WTC11 (cell line): ENCODE data around the gene KCNMA1. TPM values are rescaled to one million over a fixed set of nuclear protein-coding genes. Genes with fewer than 3 reads are reported as not detected.

Experiments used
- ATAC-seq: fragments of 200-7000 bp; cut with Tn5 transposase; 2 replicates; pipeline ENCODE4 v1.10.0; 2021; ENCODE audit warnings: mild to moderate bottlenecking, moderate library complexity
- CTCF ChIA-PET: fragments of 300-600 bp; sonication (Branson Sonifier 250); formaldehyde crosslinking; loops from one replicate; lab custom pipeline; 2021; ENCODE audit warnings: antibody characterized with exemption; lab: Charles Lee
- POLR2A ChIA-PET: fragments of 350-600 bp; sonication (Branson Sonifier 250); formaldehyde crosslinking; loops from one replicate; lab custom pipeline; 2021; ENCODE audit warnings: antibody characterized with exemption; lab: Charles Lee
- DNase-seq: peaks from one replicate; pipeline ENCODE4 v3.0.0; 2021; ENCODE audit warnings: low spot score
- H3K27ac Mint-ChIP-seq: 2 replicates; pipeline ENCODE4 v1.8.0; 2021; ENCODE audit warnings: mixed read lengths
- H3K27me3 Mint-ChIP-seq: 2 replicates; pipeline ENCODE4 v1.8.0; 2021; ENCODE audit warnings: low read depth, mild to moderate bottlenecking, moderate library complexity, mixed read lengths
- H3K36me3 Mint-ChIP-seq: 2 replicates; pipeline ENCODE4 v1.8.0; 2021; ENCODE audit warnings: mixed read lengths
- H3K4me1 Mint-ChIP-seq: 2 replicates; pipeline ENCODE4 v1.8.0; 2022; ENCODE audit warnings: mixed read lengths
- H3K4me3 Mint-ChIP-seq: 2 replicates; pipeline ENCODE4 v1.8.0; 2021; ENCODE audit warnings: mild to moderate bottlenecking, moderate library complexity, mixed read lengths
- H3K9me3 Mint-ChIP-seq: 2 replicates; pipeline ENCODE4 v1.8.0; 2021; ENCODE audit warnings: mixed read lengths
- ATF2 ChIP-seq: sonication (generic); formaldehyde crosslinking; IDR thresholded peaks from 2 replicates; pipeline ENCODE4 v1.8.1; 2022; ENCODE audit warnings: low read depth, missing genetic modification reagents, borderline replicate concordance
- ATF6 ChIP-seq: sonication (generic); formaldehyde crosslinking; IDR thresholded peaks from 2 replicates; pipeline ENCODE4 v1.8.1; 2023; ENCODE audit warnings: mild to moderate bottlenecking, missing genetic modification reagents
- CBFB ChIP-seq: sonication (generic); formaldehyde crosslinking; IDR thresholded peaks from 2 replicates; pipeline ENCODE4 v1.8.1; 2022; ENCODE audit warnings: mild to moderate bottlenecking, low read depth, missing genetic modification reagents
- CREB1 ChIP-seq: sonication (generic); formaldehyde crosslinking; IDR thresholded peaks from 2 replicates; pipeline ENCODE4 v1.8.0; 2023; ENCODE audit warnings: mild to moderate bottlenecking, missing genetic modification reagents
- E2F1 ChIP-seq: sonication (generic); formaldehyde crosslinking; IDR thresholded peaks from 2 replicates; pipeline ENCODE4 v1.8.0; 2022; ENCODE audit warnings: mild to moderate bottlenecking, missing genetic modification reagents
- E2F5 ChIP-seq: sonication (generic); formaldehyde crosslinking; IDR thresholded peaks from 2 replicates; pipeline ENCODE4 v1.8.1; 2022; ENCODE audit warnings: mild to moderate bottlenecking, moderate library complexity, missing genetic modification reagents
- ERG ChIP-seq: fragments of 250-450 bp; sonication (Bioruptor Pico); IDR thresholded peaks from 2 replicates; pipeline ENCODE4 v1.8.0; 2021; ENCODE audit warnings: mild to moderate bottlenecking
- FOXK1 ChIP-seq: sonication (generic); formaldehyde crosslinking; IDR thresholded peaks from 2 replicates; pipeline ENCODE4 v1.8.0; 2022; ENCODE audit warnings: mild to moderate bottlenecking, moderate library complexity, missing genetic modification reagents
- GTF2I ChIP-seq: fragments of 250-450 bp; sonication (Bioruptor Pico); conservative IDR thresholded peaks from 2 replicates; pipeline ENCODE4 v1.4.0; 2021; ENCODE audit warnings: mild to moderate bottlenecking
- HMGXB4 ChIP-seq: sonication (generic); formaldehyde crosslinking; IDR thresholded peaks from 2 replicates; pipeline ENCODE4 v1.8.1; 2023; ENCODE audit warnings: mild to moderate bottlenecking, moderate library complexity, missing genetic modification reagents
- IRF1 ChIP-seq: sonication (generic); formaldehyde crosslinking; IDR thresholded peaks from 2 replicates; pipeline ENCODE4 v1.8.0; 2023; ENCODE audit warnings: missing genetic modification reagents
- IRF2 ChIP-seq: sonication (generic); formaldehyde crosslinking; IDR thresholded peaks from 2 replicates; pipeline ENCODE4 v1.8.0; 2022; ENCODE audit warnings: low read depth, missing genetic modification reagents, borderline replicate concordance
- NFE2L1 ChIP-seq: sonication (generic); formaldehyde crosslinking; IDR thresholded peaks from 2 replicates; pipeline ENCODE4 v1.8.1; 2023; ENCODE audit warnings: missing genetic modification reagents
- RELA ChIP-seq: sonication (generic); formaldehyde crosslinking; IDR thresholded peaks from 2 replicates; pipeline ENCODE4 v1.8.1; 2022; ENCODE audit warnings: missing genetic modification reagents, mild to moderate bottlenecking, borderline replicate concordance
- SMAD3 ChIP-seq: sonication (generic); formaldehyde crosslinking; IDR thresholded peaks from 2 replicates; pipeline ENCODE4 v1.8.0; 2022; ENCODE audit warnings: missing genetic modification reagents, mild to moderate bottlenecking, borderline replicate concordance
- USF1 ChIP-seq: sonication (generic); formaldehyde crosslinking; IDR thresholded peaks from 2 replicates; pipeline ENCODE4 v1.8.0; 2022; ENCODE audit warnings: mild to moderate bottlenecking, missing genetic modification reagents
- USF2 ChIP-seq: sonication (generic); formaldehyde crosslinking; IDR thresholded peaks from 2 replicates; pipeline ENCODE4 v1.8.1; 2023; ENCODE audit warnings: mild to moderate bottlenecking, missing genetic modification reagents, moderate library complexity
- ZBTB21 ChIP-seq: sonication (generic); formaldehyde crosslinking; IDR thresholded peaks from 2 replicates; pipeline ENCODE4 v1.8.1; 2023; ENCODE audit warnings: mild to moderate bottlenecking, missing genetic modification reagents, borderline replicate concordance
- ZNF121 ChIP-seq: sonication (generic); formaldehyde crosslinking; IDR thresholded peaks from 2 replicates; pipeline ENCODE4 v1.8.0; 2023; ENCODE audit warnings: missing genetic modification reagents
- ZNF138 ChIP-seq: sonication (generic); formaldehyde crosslinking; conservative IDR thresholded peaks from 2 replicates; pipeline ENCODE4 v1.8.1; 2022; ENCODE audit warnings: mild to moderate bottlenecking, moderate library complexity, missing genetic modification reagents
- ZNF263 ChIP-seq: sonication (generic); formaldehyde crosslinking; IDR thresholded peaks from 2 replicates; pipeline ENCODE4 v1.8.1; 2022; ENCODE audit warnings: low read depth, mild to moderate bottlenecking, moderate library complexity, missing genetic modification reagents
- total RNA-seq: library from RNA; stranded (reverse); gene quantifications from 3 replicates; pipeline ENCODE4 v1.2.3, GENCODE V29; 2021

KCNMA1 gene
- total RNA-seq, 1 experiment from 2014 or later, result 7.3 TPM

GRCh38 chr10:77581738-77582137, 55.9 kb downstream of the KCNMA1 start (continued):
- TF ChIP-seq ERG (CRISPR knock-in tag) (no peak), GTF2I (CRISPR knock-in tag) (no peak), IRF2 (CRISPR knock-in tag) (no peak), E2F5 (CRISPR knock-in tag) (no peak), FOXK1 (CRISPR knock-in tag) (no peak), ZNF138 (CRISPR knock-in tag) (no peak), ZBTB21 (no peak), ATF2 (CRISPR knock-in tag) (no peak), SMAD3 (no peak), ZNF263 (CRISPR knock-in tag) (no peak)

GRCh38 chr10:77580482-77580881, 57.1 kb downstream of the KCNMA1 start:
- no peak overlapping the region for H3K4me3 Mint-ChIP-seq
- CTCF ChIA-PET, result no interaction called here
- no peak overlapping the region for H3K27ac Mint-ChIP-seq
- TF ChIP-seq RELA (CRISPR knock-in tag) (no peak), HMGXB4 (no peak), IRF1 (CRISPR knock-in tag) (no peak), CBFB (CRISPR knock-in tag) (no peak), USF1 (CRISPR knock-in tag) (no peak)
- TF ChIP-seq, all 79 proteins: peak for 0
- Mint-ChIP-seq H3K36me3 (no peaks in the 10 kb centered on the region), H3K9me3 (peaks cover 5% of the 10 kb centered on the region), H3K27me3 (peaks cover 3% of the 10 kb centered on the region; the same call in 1 of the 2 replicates), H3K4me1 (peaks cover 9% of the 10 kb centered on the region; the same call in 1 of the 2 replicates)
- DNase-seq (no peak), ATAC-seq (no peak)
- POLR2A ChIA-PET, result no interaction called here

GRCh38 chr10:77578583-77579227, 58.9 kb downstream of the KCNMA1 start:
- Mint-ChIP-seq H3K4me3 (no peak overlapping the region), H3K27ac (no peak overlapping the region), H3K9me3 (peaks cover 5% of the 10 kb centered on the region), H3K36me3 (no peaks in the 10 kb centered on the region), H3K27me3 (peaks cover 3% of the 10 kb centered on the region; the same call in 1 of the 2 replicates), H3K4me1 (peaks cover 9% of the 10 kb centered on the region; the same call in 1 of the 2 replicates)
- no peak for ATAC-seq
- no peak for DNase-seq
- ChIA-PET CTCF (no interaction called here), POLR2A (no interaction called here)
- no peak for TF ChIP-seq E2F1
- no peak for TF ChIP-seq ATF6 (CRISPR knock-in tag)
- no peak for TF ChIP-seq ZNF121
- no peak for TF ChIP-seq ZNF138 (CRISPR knock-in tag)
- no peak for TF ChIP-seq USF2 (CRISPR knock-in tag)
- no peak for TF ChIP-seq CREB1 (CRISPR knock-in tag)
- no peak for TF ChIP-seq NFE2L1 (CRISPR knock-in tag)
- no peak for TF ChIP-seq E2F5 (CRISPR knock-in tag)
